Dermis blood vessel endothelial cell (primary cell): ENCODE measurements around the gene FBXO17. TPM values are rescaled to one million over a fixed set of nuclear protein-coding genes. Genes with fewer than 3 reads are reported as not detected.
"Not testable (repeated sequence)": the region's sequence is repeated elsewhere in the genome, so short reads cannot be mapped to it uniquely, and the experiment has no call there.

ENCODE experiments used
- DNase-seq: peaks from one replicate; pipeline ENCODE4 v3.0.0; 2010
- total RNA-seq: library from RNA; depleted of rRNA; stranded (reverse); fragments of >200 nt; gene quantifications from 2 replicates; pipeline ENCODE4 v1.2.3, GENCODE V29; 2014

Gene FBXO17
- total RNA-seq, 1 donor from 2014 or later: 17.9 TPM

GRCh38 chr19:38942471-38943181 lies 32.9 kb downstream of the FBXO17 start:
- no peak for DNase-seq

GRCh38 chr19:38941979-38942378 lies 33.6 kb downstream of the FBXO17 start:
- no peak for DNase-seq

- not testable (repeated sequence) for DNase-seq
These were observed 34.1 kb downstream of the FBXO17 start for GRCh38 chr19:38941466-38941865.

GRCh38 chr19:38939957-38940356 lies 35.6 kb downstream of the FBXO17 start:
- no peak for DNase-seq

DNA sequence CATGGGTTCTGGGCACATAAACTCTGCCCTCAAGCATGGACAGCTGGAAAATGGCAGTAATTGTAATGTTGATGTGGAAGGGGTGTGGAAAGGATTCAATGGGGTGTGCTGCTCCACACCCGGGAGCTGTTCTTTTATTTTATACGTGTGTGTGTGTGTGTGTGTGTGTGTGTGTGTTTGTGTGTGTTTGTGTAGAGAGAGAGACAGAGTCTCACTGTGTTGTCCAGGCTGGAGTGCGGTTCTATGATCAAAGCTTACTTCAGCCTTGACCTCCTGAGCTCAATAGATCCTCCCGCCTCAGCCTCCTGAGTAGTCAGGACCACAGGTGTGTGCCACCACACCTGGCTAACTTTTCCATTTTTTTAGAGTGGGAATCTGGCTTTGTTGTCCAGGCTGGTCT lies 42.0 kb downstream of the FBXO17 start:
- DNase-seq: no peak

- peak; percentile 80 for DNase-seq
These were observed 42.9 kb downstream of the FBXO17 start for GRCh38 chr19:38932425-38933179.

GRCh38 chr19:38931521-38931793 lies 44.1 kb downstream of the FBXO17 start:
- DNase-seq: no peak

- peak; percentile 100 for DNase-seq
These were observed 44.6 kb downstream of the FBXO17 start, which contains the start of gene MRPS12 for GRCh38 chr19:38930776-38931520. MRPS12 (plus strand) TSS chr19:38930944; CDS start chr19:38931295, 351 bp downstream.

GRCh38 chr19:38929929-38930775 lies 45.4 kb downstream of the FBXO17 start, which contains the start of gene SARS2:
SARS2 (minus strand) TSS chr19:38930763; CDS start chr19:38930736, 27 bp downstream.
- peak; percentile 96 for DNase-seq

DNA sequence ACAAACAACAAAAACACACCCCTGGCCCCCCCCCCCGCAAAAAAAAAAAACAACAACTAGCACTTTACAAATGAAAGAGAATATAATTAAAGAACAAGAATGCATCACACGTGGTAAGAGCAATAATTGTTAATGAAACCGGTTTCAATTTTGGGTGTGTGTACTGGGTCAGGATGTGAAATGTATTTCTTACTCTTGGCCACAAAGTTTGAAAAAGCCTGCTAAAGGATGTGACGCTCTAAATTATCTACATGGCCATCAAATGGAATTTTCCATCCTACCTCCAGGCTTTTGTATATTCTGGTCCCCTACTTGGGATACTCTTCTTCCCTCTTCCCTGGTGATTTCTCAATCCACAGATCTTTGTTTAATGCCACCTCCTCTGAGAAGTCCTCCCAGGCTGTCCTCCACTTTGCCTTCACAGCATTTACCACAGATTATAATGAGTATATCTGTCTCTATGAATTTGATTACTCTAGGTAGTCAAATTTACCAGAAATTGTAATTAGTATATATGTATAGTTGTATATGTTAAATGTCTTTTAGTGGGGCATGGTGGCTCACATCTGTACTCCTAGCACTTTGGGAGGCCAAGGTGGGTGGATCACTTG lies 47.0 kb downstream of the FBXO17 start:
- no peak for DNase-seq

DNA sequence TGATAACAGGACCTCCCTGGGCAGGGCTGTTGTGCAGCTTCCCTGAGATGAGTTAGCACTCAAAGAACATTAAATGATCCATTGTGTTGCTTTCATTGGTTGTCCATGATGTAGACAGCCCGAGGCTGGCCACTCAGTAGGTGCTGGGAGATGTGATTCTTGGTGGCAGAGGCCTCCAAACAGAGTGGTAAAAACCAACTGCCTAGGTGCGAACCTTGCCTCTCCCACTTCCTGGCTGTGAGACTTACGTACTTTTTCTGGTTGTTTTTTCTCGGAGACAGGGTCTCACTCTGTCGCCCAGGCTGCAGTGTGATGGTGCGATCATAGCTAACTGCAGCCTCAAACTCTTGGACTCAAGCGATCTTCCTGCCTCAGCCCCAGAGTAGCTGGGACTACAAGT lies 51.2 kb downstream of the FBXO17 start:
- DNase-seq: no peak

- no peak for DNase-seq
These were observed 53.1 kb downstream of the FBXO17 start for GRCh38 chr19:38922482-38922881.

- no peak for DNase-seq
These were observed 53.9 kb downstream of the FBXO17 start for GRCh38 chr19:38921420-38922274.

- DNase-seq: no peak
These were observed 54.7 kb downstream of the FBXO17 start for GRCh38 chr19:38920602-38921419.

DNA sequence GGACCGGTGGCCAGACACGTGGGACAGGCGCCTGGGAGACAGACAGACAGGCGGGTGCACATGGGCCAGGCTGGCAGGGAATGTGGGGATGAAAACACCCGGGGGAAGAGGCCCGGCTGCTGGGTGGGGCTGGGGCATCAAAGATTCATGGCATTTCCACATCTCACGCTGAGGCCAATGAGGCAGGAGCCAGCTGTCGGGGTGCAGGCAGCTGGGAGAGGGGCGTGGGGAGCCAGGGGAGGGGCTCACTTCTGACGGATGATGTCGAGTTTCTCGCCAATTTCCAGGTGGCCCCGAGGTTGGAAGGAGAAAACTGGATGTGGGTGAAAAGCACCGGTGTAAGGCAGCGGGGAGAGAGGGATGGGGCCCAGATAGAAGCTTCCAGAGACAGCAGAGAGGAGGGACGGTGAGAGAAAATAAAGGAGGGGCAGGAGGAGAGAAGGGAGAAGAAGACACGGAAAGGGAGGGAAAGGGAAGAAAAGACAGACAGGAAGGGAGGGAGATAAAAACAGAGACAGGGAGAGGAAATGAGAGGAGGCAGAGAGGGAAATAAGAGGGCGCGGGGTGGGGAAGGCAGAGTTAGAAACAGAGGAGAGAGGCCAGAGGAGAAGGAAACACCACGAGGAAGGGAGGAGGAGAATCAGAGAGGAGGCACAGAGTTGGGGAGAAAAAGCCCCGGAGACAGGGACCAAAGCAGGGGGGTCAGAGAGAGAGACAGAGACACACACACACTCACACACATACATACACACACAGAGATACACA lies 55.5 kb downstream of the FBXO17 start:
- DNase-seq: no peak

DNA sequence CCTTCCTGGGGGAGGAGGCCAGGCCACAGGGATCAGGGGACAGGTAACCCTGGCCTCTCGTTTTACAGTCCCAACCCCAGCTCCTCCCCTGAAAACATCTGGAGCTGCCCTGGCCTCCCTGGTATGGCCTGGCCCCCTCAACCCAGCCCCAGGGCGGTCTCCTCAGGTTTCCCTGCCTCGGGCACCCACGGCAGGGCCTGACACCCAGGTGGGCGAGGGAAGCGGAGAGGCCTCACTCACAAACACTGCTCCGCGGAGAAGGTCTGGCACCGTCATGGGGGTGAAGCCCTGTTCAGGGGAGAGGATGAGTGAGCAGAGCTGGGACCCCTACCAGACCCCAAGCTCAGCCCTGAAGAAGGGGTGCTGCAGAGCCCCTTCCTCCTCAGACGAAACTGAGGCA lies 57.0 kb downstream of the FBXO17 start:
- no peak for DNase-seq

GRCh38 chr19:38917921-38918491 lies 57.5 kb downstream of the FBXO17 start:
- DNase-seq: peak; percentile 27

- DNase-seq: no peak
These were observed 58.0 kb downstream of the FBXO17 start for GRCh38 chr19:38917516-38917915.
